Right renal pelvis (tissue), 4 donors: ENCODE data around the gene PHACTR2. TPM values are rescaled to one million over a fixed set of nuclear protein-coding genes. Genes with fewer than 3 reads are reported as not detected.
"Not testable (repeated sequence)": the region's sequence is repeated elsewhere in the genome, so short reads cannot be mapped to it uniquely, and the experiment has no call there.

ENCODE experiments used
- DNase-seq, 4 donors: peaks; one replicate each; pipeline ENCODE4 v3.0.0-alpha.2; 2013; ENCODE audit warnings: low read depth in 4 of 4, low spot score in 3 of 4, missing footprints in 1 of 4
- polyA plus RNA-seq, 4 donors: library from polyadenylated mRNA; unstranded; fragments of 120-200 nt; gene quantifications; one replicate each; pipeline ENCODE4 v1.2.1, GENCODE V29; 2013; ENCODE audit not compliant: insufficient read length in 4 of 4

PHACTR2 gene
- polyA plus RNA-seq, 4 donors = 26.6 to 40.9 (median 32.4) TPM

- not testable (repeated sequence) for DNase-seq
Measured at GRCh38 chr6:143738072-143738690, 60.4 kb downstream of the PHACTR2 start.

- DNase-seq = no peak
Measured at GRCh38 chr6:143739341-143739851, 61.6 kb downstream of the PHACTR2 start.

DNA sequence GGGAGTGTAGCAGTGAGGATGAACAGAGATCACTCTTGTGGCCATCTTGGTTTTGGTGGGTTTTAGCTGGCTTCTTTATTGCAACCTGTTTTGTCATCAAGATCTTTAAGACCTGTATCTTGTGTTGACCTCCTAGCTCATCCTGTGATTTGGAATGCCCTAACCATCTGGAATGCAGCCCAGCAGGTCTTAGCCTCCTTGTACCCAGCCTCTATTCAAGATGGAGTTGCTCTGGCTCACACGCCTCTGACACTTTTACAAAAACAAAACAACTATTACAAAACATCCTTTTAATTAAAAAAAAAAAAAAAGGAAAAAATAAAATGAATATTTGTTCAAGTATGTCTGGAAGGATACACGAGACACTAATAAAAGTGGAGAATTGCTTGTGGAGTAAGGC, 62.4 kb downstream of the PHACTR2 start:
- no peak for DNase-seq

GRCh38 chr6:143741480-143741879, 63.7 kb downstream of the PHACTR2 start:
- no peak for DNase-seq

- DNase-seq = no peak
Measured at GRCh38 chr6:143742070-143742954, 64.5 kb downstream of the PHACTR2 start.

DNA sequence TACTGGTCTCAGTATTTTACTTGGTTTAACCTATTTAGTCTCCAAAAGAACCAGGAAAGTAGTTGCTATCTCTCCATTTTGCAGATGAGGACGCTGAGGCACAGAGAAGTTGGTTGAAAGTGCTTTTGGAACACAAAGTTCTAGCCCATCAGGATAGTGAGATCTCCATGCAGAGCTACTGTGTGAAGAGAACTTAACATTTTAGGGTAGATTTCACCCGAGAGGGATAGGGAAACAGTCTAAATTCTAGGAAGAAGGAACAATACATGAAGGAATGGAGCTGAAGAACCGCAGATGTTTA, 65.1 kb downstream of the PHACTR2 start:
- no peak for DNase-seq

- DNase-seq = peak in 1 of 4 donors; percentile 42
Measured at GRCh38 chr6:143743301-143744166, 65.8 kb downstream of the PHACTR2 start.

DNA sequence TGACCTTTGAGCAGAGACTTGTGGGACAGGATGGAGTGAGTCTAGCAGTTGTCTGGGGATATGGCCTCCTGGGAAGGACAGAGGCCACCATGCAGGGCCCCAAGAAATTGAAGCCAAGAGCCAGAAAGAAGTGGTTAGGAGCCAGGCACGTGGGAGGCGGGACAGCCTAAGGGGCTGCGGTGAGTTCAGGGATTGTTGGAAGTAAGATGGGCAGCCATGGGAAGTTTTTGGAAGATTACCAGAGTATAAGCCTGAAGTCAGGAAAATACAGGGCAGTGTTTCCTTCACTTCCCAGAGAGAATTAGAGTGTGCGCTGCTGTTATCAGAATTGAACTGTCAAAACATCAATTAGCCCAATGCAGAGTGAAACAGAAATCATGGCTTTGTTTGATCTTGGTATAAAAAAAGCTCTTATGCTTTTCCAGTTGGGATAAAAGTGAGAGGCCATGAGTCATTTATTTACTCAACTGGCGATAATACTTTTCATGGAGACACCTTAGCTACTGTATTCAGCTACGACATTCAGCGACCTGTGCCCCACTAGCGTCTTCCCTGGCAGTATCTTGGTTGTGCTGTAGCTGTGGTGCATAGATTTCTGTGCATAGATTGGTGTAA, 66.9 kb downstream of the PHACTR2 start:
- no peak for DNase-seq

- DNase-seq = peak in 2 of 4 donors; percentile 64 to 65
Measured at GRCh38 chr6:143745166-143746133, 67.7 kb downstream of the PHACTR2 start.

DNA sequence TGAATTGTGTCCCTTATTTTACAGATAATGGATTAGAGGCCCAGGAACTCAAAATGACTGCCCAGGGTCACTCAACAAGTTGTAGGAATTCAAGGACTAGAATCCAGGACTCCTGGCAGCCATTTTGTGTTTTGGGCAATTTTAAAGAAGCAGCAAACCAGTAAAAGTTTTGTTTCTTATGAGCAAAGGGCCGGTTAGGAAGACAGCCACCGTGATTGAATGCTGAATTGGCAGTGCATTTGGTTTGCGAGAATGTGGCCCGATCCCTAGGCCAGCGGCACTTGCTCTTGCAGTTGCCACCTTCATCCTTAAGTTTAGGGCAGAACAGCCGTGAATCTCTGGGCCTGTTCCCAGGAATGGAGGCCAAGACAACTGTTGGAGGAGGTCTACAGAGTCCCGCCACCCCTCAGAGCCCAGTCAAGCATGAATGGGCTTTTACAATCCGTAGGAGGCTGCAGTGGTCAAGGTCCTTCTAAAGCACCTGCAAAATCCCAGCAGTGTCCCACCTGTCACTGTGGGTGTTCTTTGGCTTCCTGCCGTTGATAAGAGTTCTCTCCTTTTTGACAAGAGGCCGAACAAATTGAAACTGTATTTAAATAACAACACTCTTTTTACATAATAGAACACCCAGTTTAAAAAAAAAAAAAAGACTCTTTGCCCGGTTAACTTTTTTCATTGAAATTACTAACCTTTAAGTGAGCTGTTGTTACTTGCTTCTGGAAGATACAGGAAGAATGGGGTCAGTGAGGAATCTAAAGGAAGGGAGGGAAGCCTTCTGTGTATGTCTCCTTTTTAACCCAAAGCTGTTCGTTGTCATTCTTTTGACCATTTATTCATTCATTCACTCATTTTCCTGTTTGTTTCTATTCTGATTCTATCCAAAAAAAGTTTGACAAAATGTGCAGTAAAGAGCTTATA, 68.7 kb downstream of the PHACTR2 start:
- DNase-seq = no peak

DNA sequence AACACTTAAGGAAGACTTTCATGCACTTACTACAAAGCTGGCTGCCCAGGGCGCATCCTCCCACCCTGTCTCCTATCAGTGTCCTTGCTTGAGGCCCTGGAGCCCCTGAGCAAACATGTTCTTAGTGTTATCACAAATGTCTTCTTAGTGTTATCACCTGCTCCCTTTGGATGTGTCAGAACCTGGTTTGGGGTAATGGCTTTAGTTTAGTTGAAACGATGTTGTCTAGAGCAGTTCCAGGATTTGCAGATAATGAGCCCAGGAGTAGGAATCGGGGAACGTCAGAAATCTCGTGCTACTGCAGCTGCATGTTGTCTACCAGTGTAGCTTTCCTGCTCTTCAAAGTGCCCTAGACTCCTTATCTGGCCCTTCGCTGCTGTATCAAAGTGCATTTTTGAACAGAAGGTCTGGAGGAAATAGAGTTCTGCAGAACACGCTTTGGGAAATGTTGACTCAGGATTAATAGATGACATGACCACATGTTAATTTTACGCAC, 69.6 kb downstream of the PHACTR2 start:
- no peak for DNase-seq

- no peak for DNase-seq
Measured at GRCh38 chr6:143749891-143750290, 72.1 kb downstream of the PHACTR2 start.

- no peak for DNase-seq
Measured at GRCh38 chr6:143750877-143751276, 73.1 kb downstream of the PHACTR2 start.

DNA sequence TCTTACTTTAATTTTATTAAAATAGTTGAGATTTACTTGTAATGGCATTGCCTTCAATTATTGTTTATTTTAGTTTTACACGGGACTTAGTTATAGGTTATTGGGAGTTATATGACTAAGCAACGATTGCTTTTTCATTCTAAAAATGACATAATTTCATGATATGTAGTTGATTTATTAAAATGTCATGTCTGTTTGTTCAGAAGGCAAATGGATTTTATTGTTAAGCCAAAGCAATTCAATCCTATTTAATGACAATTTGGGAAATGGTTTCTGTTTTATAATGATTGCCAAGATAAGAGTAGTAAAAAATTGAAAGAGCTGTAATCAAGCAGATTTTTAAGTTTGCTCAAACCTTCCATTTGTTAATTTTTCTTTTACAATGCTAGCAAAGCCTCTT, 74.7 kb downstream of the PHACTR2 start:
- no peak for DNase-seq

DNA sequence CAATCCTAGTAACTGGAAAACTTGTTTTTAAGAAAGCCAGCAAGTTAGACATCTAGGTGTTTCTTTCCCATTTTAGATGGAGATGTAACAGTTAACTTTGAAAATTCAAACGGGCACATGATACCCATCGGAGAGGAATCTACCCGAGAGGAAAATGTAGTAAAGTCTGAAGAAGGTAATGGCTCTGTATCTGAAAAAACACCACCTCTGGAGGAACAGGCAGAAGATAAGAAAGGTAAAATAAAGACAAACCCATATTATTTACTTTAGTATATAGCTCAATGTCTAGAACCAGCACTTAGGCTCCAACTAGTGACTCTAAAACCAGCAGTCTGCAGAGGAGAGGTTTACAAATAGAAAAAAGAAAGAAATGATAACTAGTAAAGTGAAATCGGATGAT, 75.9 kb downstream of the PHACTR2 start:
- no peak for DNase-seq

- DNase-seq = no peak
Measured at GRCh38 chr6:143754204-143754603, 76.4 kb downstream of the PHACTR2 start.

GRCh38 chr6:143755301-143755744, 77.6 kb downstream of the PHACTR2 start:
- no peak for DNase-seq

DNA sequence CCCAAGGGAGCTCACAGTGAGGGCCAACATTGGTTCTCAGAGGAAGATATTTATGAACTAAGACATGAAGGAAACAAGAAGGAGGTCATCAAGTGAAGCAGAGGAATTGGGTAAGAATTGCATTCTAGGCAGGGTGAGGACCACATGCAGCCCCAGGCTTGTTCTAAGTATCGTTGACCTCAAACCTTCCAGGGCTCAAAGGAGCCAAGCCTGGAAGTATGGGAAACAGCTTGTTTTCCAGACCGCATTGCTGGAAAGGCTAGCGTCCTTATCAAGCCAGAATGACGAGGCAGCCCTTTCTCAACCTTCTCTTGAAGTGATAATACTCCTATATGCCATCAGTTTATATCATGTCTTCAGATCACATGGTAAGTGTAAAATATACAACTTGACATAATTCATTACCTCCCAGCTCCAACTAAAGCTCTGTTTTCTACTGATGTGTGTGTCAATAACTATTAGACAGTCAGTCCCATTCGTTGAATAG, 79.6 kb downstream of the PHACTR2 start:
- DNase-seq = no peak
